HG03521 (cell line): ENCODE data around the gene EXOC6.
"Not testable (repeated sequence)": the region's sequence is repeated elsewhere in the genome, so short reads cannot be mapped to it uniquely, and the experiment has no call there.

ENCODE experiments used
- ATAC-seq: cut with Tn5 transposase; IDR thresholded peaks from one replicate; pipeline ENCODE4 v1.9.1; 2021; ENCODE audit warnings: mild to moderate bottlenecking, moderate library complexity; ENCODE audit not compliant: unreplicated experiment

EXOC6 gene

DNA sequence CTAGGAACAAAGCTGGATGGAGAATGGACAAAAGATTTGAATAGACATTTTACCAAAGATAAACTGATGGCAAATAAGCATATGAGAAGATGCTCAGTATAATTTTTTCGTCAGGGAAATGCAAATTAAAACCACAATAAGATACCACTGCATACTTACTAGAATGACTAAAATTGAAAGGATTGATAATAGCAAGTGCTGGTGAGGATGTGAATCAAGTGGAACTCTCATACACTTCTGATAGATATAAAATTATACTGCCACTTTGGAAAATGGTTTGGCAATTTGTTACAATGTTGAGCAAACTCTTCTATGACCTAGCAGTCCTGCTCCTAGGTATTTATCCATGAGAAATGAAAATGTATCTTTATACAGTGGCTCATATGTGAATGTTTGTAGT is 83.3 kb downstream of the EXOC6 start:
- ATAC-seq, result no peak

DNA sequence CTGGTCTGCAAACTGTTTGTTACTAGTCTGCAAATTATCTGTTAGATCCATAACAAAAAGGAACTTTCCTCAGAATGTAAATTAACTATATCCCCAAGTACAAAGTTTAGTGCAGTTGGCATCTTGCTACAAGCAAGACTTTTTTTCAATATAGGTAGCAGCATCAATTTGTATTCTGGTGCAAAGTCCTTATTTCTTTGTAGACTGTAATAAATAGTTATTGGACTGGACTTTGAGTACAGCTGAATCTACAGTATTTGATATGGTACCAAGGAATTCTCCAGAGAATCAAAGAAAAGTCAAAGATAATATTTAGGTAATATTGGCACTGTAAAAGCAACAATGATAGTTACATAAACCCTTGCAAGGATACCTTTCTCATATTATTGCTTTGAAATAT is 89.6 kb downstream of the EXOC6 start:
- no peak for ATAC-seq

GRCh38 chr10:92938841-92939240 is 90.5 kb downstream of the EXOC6 start:
- no peak for ATAC-seq

DNA sequence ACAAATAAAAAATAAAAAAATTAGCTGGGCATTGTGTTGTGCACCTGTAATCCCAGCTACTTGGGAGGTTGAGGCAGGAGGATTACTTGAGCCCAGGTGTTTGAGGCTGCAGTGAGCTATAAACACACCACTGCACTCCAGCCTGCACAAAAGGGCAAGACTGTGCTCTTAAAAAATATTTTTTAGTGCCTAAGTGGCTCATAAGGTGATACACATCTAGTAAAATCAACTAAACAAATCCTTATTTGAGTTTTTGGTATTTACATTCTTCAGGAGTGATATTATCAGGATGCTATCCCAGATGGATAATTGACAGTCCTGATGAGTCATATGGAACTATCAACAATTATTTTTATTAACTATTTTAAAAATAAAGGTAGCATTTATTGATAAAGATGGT is 93.9 kb downstream of the EXOC6 start:
- ATAC-seq, result no peak

- ATAC-seq, result no peak
These were observed 98.2 kb downstream of the EXOC6 start for GRCh38 chr10:92946491-92946890.

DNA sequence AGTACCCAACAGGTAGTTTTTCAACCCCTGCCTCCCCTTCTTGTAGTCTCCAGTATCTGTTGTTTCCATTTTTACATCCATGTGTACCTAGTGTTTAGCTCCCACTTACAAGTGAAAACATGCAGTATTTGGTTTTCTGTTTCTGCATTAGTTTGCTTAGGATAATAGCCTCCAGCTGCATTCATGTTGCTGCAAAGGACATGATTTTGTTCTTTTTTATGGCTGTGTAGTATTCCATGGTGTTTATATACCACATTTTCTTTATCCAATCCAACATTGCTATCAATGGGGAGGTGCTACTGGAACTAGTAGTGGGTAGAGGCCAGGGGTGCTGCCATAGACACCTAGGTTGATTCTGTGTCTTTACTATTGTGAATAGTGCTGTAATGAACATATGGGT is 104.3 kb downstream of the EXOC6 start:
- not testable (repeated sequence) for ATAC-seq

DNA sequence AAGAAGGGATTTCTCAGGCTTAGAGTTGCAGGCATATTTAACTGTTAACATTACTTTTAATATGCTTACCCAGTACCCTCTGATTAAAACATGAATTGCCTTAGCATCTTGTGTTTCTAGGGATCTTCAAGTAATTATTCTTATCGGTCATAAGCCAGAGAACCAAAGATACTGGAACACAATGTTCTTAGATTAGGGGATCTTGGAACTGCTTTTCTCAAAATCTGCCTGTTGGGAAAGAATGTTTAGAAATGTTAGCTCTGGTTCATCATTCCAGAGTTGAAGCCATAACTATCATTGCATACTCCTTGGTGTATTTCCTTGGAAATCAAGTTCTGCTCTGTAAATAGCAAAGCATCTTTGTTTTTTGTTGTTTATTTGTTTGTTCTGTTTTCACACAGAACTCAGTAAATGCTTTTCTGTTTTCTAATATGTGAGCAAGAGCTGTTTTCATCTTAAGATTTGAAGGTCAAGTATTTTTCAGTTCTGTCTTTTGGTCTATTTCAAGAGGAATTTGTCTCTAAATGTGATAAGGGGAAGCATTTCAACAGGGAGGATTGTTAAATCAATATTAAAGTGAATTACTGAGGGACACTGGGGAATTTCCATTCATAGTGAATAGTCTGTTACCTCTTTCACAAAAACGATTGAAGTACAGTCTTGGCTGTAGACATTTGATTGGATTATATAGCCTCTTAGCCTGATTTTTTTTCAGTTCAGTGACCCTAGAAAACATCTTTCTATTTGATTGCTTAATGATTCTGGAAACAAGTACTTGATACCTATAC is 109.1 kb downstream of the EXOC6 start:
- ATAC-seq, result no peak

- no peak for ATAC-seq
These were observed 113.3 kb downstream of the EXOC6 start for GRCh38 chr10:92961638-92962037.

GRCh38 chr10:92965314-92965713 is 117.0 kb downstream of the EXOC6 start:
- ATAC-seq, result no peak

GRCh38 chr10:92967641-92968040 is 119.3 kb downstream of the EXOC6 start:
- ATAC-seq, result no peak

- no peak for ATAC-seq
These were observed 120.8 kb downstream of the EXOC6 start for GRCh38 chr10:92969151-92969550.

GRCh38 chr10:92970301-92971070 is 122.2 kb downstream of the EXOC6 start:
- no peak for ATAC-seq

DNA sequence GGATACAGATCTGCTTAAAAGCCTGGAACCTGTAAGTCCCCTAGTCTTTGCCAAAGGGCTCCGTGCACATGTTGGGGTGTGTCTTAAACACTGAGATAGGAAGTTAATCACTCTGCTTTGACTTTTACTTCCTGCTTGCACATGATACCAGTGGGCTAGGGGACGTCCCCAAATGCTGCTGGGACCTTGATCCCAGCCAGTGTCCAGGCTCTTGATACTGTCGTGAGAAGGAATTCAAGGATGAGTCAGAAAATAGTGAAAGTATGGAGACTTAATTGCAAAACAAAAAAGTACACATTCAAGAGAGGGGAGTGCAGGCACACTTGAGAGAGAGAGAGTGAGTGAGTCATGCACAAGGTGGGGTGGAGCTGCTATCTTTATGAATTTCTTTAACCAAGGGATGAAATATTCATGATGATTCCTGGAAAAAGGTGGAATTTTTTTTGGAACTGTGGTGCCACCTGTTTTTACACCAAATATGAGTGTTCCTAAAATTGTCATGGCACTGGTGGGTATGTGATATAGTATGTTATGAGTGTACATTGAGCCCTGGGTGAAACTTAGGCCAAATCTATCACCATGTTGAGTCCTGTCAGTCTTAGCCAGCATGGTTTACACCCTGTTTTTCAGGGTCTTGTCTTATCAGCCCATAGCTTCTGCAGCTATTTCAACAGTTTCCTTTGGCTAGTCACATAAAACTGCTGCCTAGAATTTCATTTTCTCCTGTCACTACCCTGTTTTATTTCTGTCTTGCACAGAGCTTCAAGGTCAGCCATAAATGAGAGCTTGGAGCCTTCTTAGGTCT is 123.9 kb downstream of the EXOC6 start:
- ATAC-seq, result no peak

DNA sequence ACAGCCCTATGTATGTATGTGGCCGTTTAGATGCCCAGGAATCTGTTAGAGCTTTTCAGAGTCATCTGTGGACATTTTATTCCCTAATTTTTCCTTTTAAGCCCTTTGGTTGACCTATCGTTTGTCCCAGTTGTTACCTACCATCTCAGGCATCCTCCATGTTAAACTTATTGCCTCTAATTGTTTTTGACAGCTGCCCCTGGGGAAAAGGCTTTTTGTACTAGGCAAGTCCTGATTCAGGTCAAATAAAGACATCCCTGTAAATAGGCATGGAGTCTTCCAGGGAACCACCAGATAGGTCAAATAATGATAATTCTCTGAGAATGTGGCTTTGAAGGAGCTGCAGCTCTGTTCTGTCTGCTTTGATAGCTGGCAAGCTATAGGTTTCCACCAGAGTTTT is 124.6 kb downstream of the EXOC6 start:
- no peak for ATAC-seq

DNA sequence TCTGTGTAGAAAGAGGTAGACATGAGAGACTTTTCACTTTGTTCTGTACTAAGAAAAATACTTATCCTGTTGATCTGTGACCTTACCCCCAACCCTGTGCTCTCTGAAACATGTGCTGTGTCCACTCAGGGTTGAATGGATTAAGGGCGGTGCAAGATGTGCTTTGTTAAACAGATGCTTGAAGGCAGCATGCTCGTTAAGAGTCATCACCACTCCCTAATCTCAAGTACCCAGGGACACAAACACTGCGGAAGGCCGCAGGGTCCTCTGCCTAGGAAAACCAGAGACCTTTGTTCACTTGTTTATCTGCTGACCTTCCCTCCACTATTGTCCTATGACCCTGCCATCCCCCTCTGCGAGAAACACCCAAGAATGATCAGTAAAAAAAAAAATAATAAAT is 128.0 kb downstream of the EXOC6 start:
- not testable (repeated sequence) for ATAC-seq

GRCh38 chr10:92989250-92989649 is 140.9 kb downstream of the EXOC6 start:
- no peak for ATAC-seq

GRCh38 chr10:92990615-92991014 is 142.3 kb downstream of the EXOC6 start:
- ATAC-seq, result no peak

DNA sequence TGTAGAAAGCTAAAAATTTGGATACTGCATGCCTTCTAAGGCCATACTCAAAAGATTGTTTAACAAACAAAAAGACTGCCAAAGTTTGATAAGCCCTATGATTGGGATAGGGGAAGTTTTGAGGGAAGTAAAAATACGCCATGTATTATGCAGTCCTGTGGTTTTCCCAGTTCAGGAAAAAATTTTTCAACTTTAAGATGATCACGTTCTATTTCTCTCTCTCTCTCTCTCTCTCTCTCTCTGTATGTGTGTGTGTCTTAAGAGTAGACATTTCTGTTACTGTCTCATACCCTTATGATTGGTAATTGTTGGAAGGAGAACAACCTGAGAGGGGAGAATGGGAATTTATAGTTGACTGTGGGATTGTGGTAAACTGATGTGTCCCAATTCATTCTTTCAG is 143.2 kb downstream of the EXOC6 start:
- no peak for ATAC-seq

DNA sequence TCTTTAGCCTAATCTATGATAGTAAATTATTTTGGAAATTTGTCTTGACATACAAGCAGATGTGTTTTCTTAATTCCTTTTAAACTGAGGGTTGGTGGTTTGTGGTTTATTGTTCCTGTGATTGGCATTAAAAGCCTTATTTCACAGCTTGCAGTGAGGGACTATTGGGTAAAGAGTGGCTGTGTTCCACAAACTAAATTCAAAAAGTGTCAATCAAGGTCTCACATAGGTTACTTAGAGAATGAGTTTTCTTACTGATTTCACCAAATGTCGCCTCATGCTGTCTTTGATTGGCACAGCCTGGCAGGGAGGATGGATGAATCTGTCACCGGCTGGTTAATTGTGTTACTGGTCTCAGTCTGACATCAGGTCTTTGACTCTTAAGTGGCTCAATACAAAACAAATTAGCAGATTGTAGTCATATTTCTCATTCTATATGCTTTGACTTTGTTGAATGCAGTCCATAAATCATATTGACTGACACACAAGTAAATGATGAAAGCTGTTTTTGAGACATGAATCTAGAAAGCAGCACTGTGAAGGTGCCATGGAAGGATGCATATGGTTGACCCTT is 145.5 kb downstream of the EXOC6 start:
- ATAC-seq, result no peak

DNA sequence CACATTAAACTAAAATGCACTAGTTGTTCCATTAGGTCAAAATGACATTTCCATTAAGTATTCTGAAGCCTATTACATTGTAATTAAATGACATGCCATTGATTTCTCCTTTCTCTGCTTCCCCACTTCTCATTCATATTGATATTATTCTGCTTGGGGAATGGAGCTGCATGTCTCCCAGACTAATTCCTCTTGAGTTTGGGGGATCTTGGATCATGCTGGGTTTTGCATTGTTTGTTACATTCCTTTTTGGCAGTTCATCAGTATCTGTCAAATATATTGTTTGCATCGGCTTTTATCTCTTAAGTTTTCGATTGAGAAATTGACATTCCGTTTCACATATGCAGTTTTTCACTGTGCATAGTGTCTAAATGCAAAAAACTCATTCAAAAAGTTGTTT is 147.2 kb downstream of the EXOC6 start:
- no peak for ATAC-seq

- no peak for ATAC-seq
These were observed 149.3 kb downstream of the EXOC6 start for GRCh38 chr10:92997620-92998019.
